Activated T-helper 1 cell treated with Interleukin-2 at 50 U/mL for 16 hours (primary cell): ENCODE results near the gene NT5C2.
"Not testable (repeated sequence)": the region's sequence is repeated elsewhere in the genome, so short reads cannot be mapped to it uniquely, and the experiment has no call there.

ENCODE experiments used
- DNase-seq: peaks from one replicate; pipeline ENCODE4 v3.0.0-alpha.2; 2020; ENCODE audit warnings: low read depth

The NT5C2 gene

GRCh38 chr10:103157246-103157645, 35.8 kb downstream of the NT5C2 start:
- no peak for DNase-seq

- DNase-seq, result no peak
These were observed 37.5 kb downstream of the NT5C2 start for GRCh38 chr10:103155471-103156085.

GRCh38 chr10:103154521-103155299, 38.4 kb downstream of the NT5C2 start:
- no peak for DNase-seq

GRCh38 chr10:103153302-103154197, 39.5 kb downstream of the NT5C2 start:
- no peak for DNase-seq

GRCh38 chr10:103149991-103150622, 43.0 kb downstream of the NT5C2 start:
- no peak for DNase-seq

- DNase-seq, result no peak
These were observed 45.4 kb downstream of the NT5C2 start for GRCh38 chr10:103147645-103148044.

GRCh38 chr10:103145860-103146466, 47.1 kb downstream of the NT5C2 start:
- DNase-seq, result no peak

GRCh38 chr10:103145046-103145445, 48.0 kb downstream of the NT5C2 start:
- no peak for DNase-seq

GRCh38 chr10:103144041-103144440, 49.0 kb downstream of the NT5C2 start:
- no peak for DNase-seq

GRCh38 chr10:103143641-103144040, 49.4 kb downstream of the NT5C2 start:
- not testable (repeated sequence) for DNase-seq

GRCh38 chr10:103141950-103142349, 51.1 kb downstream of the NT5C2 start:
- DNase-seq, result no peak

- DNase-seq, result no peak
These were observed 52.6 kb downstream of the NT5C2 start for GRCh38 chr10:103140469-103140868.

- no peak for DNase-seq
These were observed 53.3 kb downstream of the NT5C2 start for GRCh38 chr10:103139803-103140202.

GRCh38 chr10:103135168-103135567, 57.9 kb downstream of the NT5C2 start:
- DNase-seq, result not testable (repeated sequence)

GRCh38 chr10:103130910-103131309, 62.2 kb downstream of the NT5C2 start:
- DNase-seq, result no peak

- not testable (repeated sequence) for DNase-seq
These were observed 62.9 kb downstream of the NT5C2 start for GRCh38 chr10:103130180-103130579.

- no peak for DNase-seq
These were observed 65.8 kb downstream of the NT5C2 start for GRCh38 chr10:103127241-103127640.

- no peak for DNase-seq
These were observed 67.5 kb downstream of the NT5C2 start for GRCh38 chr10:103125323-103126267.

GRCh38 chr10:103124420-103125096, 68.5 kb downstream of the NT5C2 start:
- DNase-seq, result no peak
